CD4-positive, alpha-beta T cell treated with Interleukin-2 at 100 ng/mL for 4 hours (primary cell): ENCODE data around the gene ATIC.
"Not testable (repeated sequence)": the region's sequence is repeated elsewhere in the genome, so short reads cannot be mapped to it uniquely, and the experiment has no call there.

Experiments used
- DNase-seq: peaks from one replicate; pipeline ENCODE4 v3.0.0-alpha.2; 2020; ENCODE audit warnings: low spot score

ATIC gene

DNA sequence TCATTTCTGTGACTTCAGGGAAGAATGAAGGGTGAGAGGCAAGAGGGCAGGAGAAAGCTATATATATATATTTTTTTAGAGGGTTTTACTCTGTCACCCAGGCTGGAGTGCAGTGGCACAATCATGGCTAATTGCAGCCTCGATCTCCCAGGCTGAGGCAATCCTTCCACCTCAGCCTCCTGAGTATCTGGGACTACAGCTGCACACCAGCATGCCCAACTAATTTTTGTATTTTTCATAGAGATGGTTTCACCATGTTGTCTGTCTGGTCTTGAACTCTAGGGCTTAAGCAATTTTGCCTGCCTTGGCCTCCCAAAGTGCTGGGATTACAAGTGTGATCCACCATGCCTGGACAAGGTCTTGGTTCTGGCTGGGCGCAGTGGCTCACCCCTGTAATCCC, 3.4 kb downstream of the ATIC start:
- DNase-seq, result no peak

DNA sequence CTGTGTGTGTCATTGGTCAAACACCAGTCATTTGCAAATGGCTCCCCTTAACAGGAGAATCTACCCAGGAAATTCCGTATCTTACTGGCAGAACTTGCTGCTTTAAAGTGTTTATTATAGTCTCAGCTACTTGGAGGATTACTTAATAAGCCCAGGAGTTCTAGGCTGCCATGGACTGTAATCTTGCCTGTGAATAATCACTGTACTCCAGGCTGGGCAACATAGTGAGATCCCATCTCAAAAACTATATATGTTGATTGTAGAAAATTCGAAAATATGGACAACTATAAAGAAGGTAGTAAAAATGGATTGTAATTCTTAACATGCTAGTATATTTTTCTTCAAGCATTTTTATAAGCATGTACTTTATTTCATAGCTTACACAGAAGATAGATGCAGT, 4.5 kb downstream of the ATIC start:
- no peak for DNase-seq

DNA sequence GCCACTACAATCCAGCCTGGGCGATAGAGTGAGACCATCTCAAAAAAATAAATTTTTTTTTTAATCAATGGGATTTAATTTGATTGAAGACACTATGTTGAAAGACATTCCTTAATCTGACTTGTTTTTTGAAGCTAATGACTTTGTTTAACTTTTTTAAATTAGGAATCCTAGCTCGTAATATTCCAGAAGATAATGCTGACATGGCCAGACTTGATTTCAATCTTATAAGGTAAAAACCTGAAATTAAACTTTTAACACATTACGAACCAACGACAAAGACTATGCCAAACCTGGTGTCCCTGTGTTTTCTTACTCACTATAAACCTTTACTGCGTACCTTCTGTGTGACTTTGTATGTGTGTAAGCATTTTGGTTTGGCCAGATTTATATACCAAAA, 7.6 kb downstream of the ATIC start:
- DNase-seq, result no peak

DNA sequence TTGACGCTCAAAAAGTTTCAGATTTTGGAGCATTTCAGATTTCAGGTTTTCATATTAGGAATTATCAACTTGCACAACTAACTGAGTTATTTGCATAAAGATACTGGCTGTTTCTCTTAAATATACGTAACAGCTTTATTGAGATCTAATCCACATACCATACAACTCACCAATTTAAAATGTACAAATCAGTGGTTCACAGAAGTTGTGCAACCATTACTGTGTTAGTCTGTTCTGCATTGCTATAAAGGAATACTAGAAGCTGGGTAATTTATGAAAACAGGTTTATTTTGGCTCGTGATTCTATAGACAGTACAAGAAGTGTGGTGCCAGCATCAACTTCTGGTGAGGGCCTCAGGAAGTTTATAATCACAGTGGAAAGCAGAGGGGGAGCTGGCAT, 8.2 kb downstream of the ATIC start:
- DNase-seq, result no peak

DNA sequence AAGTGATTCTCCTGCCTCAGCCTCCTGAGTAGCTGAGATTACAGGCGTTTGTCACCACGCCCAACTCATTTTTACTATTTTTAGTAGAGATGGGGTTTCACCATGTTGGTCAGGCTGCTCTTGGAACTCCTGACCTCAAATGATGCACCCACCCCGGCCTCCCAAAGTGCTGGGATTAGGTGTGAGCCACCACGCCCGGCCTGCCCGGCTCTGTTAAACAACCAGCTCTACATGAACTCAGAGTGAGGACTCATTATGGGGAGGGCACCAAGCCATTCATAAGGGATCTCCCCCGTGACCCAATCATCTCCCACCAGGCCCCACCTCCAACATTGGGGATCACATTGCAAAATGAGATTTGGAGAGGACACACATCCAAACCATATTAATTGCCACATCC, 8.8 kb downstream of the ATIC start:
- DNase-seq, result no peak

DNA sequence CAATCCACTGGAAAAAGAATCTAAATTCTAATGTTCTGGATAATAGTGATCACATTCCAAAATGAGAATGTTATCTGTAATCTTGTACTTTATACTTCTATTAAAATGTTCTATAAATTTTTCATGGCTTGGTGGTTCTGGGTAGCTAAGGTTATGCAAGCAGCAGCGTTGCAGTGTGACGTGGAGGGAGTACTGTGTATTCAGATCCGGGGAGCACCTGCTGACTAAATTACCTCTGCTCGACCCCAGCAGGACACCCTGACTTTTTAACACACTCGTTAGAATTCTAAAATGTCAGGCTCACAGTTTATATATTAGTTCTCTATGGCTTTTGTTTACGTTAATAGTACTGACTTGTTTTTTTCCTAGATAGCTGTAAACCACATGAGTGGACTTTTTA, 13.0 kb downstream of the ATIC start:
- no peak for DNase-seq

DNA sequence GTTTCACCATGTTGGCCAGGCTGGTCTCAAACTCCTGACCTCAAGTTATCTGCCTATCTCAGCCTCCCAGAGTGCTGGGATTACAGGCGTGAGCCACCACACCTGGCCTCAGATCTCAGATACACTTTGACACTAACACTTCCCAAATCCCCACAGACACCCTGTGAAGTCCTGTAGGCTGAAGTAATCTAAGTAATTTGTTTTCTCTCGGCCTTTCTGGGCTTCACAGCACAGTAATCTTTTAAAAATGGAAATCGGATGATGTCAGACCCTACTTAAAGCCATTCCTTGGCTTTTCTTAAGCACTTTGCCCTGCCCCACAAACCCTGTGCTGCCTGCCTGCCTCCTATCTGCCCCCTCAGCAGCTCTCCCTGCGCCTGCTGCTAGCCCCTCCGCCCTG, 16.2 kb downstream of the ATIC start:
- DNase-seq, result no peak

DNA sequence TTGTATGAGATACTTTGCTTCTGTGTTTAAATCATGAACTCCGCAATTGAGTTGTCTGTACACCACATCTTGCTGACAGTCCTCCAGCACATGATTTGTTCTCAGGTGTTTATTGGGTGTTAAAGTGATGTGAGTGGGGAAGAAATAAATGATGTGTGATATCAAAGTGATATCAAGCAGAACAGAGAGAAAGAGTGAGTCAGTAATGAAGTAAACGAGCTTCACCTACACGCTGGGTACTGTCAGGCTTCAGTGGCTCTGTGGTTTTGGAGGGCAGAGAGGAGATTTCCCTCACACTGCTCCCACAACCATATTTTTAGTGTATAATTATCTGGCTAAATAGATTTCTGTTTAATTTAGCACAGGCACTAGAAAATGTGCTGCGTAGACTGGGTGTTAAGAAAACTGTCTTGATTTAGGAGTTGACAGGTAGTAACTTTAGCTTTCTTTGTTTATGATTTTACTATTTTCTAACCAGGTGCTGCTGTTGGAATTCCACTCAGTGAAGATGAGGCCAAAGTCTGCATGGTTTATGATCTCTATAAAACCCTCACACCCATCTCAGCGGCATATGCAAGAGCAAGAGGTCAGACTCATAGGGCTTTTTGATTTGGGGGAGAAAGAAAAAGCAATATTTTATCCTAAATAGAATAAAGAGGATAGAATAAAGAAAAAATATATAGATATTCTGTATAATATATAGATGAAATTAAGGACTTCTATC, 21.2 kb downstream of the ATIC start:
- DNase-seq, result no peak

DNA sequence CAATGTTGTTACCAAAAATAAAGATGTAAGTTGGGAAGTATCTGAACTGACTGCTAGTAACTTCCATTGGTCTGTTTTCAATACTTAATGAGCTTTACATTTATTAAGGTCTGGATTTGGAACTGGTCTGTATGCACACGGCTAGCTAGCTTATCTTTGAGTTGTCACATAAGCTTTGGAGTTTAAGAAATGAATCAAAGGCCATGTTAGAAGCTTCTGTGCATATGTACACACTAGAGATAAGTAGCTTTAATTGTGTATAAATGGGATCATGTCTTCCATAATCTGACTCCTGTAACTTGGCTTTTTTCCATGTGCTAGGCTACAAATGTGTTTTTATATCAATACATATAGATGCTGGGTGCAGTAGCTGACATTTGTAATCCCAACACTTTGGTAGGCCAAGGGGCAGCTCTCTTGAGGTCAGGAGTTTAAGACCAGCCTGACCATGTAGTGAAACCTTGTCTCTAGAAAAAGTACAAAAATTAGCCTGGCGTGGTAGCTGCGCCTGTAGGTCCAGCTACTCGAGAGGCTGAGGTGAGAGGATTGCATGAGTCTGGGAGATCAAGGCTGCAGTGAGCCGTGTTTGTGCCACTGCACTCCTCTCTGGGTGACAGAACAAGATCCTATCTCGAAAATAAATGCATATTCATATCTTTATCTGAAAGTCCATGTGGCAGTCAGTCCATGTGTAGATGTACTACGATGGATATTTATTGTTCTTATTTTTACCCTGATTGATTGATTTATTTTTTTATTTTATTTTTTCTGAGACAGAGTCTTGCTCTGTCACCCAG, 27.2 kb downstream of the ATIC start:
- no peak for DNase-seq

DNA sequence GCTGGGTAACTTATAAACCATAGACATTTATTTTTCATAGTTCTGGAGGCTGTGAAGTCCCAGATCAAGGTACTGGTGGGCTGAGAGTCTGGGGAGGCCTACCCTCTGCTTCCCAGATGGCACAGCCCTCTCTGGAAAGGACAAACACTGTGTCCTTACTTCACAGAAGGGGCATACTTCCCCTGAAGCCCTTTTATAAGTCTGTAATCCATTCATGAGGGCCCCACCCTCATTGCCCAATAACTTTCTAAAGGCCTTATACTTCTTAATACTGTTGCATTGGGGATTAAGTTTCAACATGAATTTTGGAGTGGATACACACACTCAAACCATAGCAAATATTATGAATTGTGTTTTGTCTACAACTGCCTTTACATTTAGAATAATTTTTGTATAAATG, 36.0 kb downstream of the ATIC start:
- no peak for DNase-seq

DNA sequence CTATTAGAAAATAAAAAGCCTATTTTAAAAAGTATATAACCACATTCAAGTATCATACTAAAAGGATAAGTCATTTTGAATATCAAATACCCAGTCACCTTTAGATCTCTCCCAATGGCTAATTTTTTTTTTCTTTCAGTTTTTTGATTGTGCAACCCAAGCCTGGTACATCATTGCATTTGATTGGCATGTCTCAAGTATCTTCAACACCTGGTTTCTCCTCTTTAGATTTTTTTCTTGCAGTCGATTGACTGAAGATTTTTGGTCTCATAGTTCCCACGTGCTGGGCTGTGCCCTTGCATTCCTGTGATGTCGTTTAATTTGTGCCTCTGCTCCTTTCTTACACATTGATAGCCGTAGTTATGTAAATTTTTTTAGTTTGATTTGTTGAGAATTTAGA, 40.7 kb downstream of the ATIC start:
- no peak for DNase-seq

DNA sequence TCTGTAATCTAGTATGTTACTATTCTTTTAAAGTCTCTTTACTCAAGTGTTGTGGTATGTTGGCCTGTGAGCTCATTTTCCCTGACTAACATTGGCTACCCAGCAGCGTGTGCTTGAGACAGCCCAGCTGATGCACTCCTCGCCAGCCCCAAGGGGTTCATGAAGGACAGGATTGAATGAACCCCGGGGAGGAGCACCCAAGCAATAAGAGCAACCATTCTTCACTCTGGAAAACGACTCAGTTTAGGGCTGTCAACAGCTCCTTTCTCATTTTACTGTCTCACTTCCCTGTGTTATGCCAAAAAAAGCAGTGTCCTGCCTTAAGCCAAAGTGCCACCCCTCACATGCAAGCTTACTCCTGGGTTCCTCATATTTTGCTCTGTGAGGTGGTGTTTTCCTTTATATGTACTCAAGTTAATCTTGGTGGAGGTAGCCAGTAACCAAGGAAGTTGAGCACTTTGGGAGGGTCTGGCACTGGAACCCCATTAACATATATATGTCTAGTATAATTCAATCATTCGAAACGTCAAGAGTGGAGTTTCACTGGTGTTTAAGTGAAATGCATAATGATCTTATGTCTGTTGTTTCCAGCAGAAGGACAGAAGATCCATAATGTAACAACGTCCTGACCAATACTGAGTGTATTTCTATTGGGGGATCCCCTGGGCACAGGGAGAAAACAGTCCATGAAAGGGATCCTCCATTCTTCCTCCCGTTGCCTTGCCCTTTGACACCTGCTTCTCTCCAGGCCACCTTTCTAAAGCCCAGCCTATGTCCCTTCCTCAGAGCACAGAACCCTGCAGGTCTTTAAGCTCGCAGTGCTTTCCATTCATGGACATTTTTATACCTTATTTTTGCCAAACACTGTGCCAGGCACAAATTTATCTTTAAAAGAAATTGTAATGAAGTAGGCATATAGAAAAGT, 43.2 kb downstream of the ATIC start:
- no peak for DNase-seq

DNA sequence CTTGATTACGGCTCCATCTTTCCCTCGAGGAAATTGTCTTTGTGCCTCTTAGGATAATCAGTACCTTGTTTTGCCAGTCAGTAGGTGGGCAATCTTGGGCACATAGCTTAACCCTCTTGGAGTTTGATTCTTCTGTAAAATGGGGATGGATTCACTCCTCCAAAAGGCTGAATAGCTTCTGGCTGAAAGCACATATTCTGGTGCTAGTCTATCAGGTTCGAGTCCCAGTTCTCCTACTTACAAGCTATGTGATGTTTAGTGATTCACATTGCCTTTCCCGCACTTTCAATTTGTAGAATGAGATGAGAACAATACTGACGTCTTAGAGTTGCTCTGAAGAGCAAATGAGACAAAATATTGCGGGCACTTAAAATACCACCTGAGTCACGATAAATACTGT, 43.9 kb downstream of the ATIC start:
- no peak for DNase-seq

DNA sequence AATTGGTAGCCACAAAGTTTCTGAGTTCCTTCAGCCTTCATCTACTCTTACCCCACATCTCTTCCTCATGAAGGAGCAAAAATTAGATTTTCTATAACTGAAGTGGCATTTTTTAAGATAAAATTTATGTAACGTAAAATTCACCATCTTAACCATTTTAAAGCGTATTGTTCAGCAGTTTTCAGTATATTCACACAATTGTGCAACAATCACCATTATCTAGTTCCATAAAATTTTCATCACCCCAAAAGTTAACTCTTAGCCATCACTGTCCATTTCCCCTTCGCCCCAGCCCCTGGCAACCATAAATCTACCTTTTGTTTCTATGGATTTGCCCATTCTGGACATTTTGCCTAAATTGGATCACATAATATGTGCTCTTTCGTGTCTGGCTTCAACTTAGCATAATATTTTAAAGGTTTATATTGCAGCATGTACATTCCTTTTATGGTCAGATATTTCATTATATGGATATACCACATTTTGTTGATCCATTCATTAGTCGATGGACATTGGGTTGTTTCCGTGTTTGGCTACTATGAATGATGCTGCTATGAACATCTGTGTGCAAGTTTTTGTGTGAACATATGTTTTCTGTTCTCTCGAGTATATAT, 44.6 kb downstream of the ATIC start:
- no peak for DNase-seq

DNA sequence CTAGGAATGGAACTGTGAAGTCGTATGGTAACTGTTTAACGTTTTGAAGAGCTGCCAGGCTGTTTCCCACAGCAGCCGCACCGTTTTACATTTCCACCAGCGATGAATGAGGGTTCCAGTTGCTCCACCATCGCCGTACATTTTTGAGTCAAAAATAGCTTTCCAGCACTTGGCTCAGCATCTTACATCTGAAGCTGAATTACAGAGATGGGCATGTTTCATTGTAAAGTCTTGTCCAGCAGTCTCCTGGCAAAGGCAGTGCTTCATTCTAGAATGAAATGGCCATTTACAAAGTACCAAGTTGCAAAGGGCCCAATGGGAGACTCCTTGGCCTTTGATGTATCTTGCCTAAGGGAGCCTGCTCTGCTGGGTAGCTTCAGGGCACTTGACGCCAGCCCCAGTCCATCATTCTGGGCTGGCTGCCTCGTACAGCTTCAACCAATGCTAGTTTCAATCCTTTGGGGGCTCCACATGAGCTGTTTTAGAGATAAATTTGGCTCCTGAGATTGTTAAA, 45.1 kb downstream of the ATIC start:
- no peak for DNase-seq

DNA sequence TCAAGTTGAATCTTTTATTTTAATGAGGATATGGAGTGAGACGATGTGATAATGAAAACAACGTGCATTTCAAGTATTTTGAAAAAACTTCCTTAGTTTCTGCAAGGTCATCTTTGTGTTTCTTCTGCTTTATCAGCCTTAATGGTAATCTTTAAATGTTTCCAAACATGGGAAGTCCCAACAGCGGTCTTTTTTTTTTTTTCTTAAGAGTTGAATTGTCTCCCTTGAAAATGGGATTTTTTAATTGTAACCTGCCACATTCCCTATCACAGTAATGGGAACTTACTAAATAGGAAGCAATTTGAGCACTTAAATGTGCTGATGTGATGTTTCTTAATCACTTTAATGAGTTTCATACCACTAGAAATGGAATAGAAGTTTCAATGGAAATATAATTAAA, 45.8 kb downstream of the ATIC start:
- DNase-seq, result no peak

DNA sequence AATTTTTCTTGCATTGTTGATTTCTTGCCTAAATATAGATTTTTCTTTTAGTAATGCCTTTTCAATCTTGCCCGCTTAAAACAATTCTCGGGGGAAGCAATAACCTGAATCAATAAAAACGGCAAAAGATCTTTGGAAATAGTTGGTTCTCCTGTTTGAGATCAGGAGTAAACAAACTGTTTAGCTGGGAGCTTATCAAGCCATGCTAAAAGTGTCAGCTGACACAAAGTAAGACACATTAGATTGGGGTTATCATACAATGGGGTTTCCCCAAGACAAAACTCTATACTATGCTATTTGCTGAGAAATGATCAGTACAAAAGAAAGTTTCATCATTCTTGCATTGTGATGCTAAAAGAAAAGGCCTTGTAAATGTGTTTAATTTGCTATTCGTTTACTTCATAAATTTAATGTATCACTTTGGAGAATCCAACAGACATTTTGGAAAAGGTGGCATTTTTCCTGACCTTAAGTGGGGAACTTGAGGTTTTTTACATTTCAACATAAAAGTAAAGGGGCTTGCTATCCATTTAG, 46.5 kb downstream of the ATIC start:
- no peak for DNase-seq

DNA sequence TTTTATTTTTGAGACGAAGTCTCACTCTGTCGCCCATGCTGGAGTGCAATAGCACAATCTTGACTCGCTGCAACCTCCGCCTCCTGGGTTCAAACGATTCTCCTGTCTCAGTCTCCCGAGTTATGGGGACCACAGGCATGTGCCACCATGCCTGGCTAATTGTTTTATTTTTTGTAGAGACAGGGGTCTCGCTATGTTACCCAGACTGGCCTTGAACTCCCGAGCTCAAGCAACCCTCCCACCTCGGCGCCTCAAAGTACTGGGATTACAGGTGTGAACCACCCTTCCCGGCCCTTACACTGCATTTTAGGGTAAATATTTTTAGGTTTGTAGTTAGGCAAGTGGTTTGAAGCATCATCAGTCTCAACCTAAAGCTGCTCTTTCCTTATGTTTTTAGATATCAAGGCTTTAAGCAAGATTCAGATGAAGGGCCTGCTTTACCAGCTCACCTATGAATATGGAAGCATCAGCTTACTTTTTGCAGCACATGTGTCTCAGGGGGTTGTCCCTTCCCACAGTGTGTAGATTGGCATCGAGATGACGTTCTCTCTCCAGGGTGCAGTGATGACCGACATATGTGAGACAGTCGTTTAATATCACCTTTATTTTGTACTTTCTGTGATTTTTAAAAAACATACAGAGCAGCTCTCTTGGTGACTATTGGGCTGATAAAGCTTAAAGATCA, 47.2 kb downstream of the ATIC start:
- no peak for DNase-seq

DNA sequence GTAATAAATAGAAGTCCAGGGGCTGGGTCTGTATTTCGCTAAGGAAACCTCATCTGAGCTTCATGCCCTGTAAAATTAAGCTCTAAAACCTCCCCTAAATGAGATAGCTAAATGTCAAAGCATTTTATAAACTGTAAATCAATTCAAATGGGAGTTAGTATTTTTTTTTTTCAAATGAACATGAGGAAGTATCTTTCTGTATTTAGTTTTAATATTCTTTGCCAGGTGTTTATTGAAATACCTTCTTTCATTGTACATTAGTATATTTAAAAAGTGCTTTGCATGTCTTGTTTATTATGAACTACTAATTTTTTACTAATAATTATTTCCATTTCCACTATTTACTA, 47.7 kb downstream of the ATIC start:
- DNase-seq, result no peak

DNA sequence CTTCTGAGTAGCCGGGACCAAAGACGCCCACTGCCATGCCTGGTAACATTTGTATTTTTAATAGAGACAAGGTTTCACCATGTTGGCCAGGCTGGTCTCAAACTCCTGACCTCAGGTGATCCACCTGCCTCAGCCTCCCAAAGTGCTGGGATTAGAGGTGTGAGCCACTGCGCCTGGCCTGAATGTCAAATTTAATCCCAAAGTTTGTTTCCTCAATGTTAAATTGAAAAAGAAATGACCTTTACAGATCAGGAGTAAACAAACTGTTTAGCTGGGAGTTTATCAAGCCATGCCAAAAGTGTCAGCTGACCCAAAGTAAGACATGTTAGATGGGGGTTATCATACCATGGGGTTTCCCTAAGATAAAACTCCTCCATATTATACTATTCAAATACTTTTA, 48.2 kb downstream of the ATIC start:
- DNase-seq, result not testable (repeated sequence)

DNA sequence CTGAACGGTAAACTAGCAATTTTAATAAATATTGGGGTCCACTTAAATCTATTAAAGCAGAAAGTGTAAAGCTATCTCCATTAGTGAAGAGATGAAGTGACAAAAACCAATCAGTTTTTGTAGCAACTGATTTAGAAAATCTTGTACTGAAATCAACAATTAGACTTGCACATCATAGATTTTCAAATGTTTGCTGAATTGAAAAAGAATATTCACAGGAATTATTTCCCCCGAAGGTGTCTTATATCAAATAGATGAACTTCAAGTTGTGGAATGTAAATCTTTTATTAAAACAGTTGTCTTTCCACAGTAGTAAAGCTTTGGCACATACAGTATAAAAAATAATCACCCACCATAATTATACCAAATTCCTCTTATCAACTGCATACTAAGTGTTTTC, 48.7 kb downstream of the ATIC start:
- no peak for DNase-seq
